Hepatic stellate cell (primary cell): ENCODE results near the gene CD177.
"Not testable (repeated sequence)": the region's sequence is repeated elsewhere in the genome, so short reads cannot be mapped to it uniquely, and the experiment has no call there.

ENCODE experiments used
- DNase-seq: peaks from one replicate; pipeline ENCODE4 v3.0.0; 2011; ENCODE audit warnings: low spot score

The CD177 gene

DNA sequence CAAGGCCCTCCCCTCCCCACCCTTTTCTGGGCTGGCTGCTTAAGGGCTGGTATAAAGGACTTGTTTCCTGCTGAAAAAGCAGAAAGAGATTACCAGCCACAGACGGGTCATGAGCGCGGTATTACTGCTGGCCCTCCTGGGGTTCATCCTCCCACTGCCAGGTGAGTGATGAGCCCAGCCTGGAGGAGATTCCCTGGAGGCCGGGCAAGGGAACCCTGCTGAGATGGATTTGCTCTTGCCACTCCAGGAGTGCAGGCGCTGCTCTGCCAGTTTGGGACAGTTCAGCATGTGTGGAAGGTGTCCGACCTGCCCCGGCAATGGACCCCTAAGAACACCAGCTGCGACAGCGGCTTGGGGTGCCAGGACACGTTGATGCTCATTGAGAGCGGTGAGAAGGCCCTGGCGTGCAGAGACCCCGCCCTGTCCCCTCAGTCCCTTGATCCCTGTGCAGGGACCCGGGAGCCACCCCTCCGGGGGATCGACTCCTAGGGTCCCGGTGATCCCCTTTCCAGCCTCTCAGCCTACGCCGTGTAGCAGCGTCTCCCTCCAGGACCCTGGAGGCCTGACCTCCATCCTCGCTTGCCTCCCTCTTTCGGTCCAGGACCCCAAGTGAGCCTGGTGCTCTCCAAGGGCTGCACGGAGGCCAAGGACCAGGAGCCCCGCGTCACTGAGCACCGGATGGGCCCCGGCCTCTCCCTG is at the start of gene CD177:
TSS of gene CD177 (plus strand) at position 81 of the 699 bp plus-strand sequence. CDS start at position 110, 29 bp downstream.
- DNase-seq: no peak

GRCh38 chr19:43305642-43306041 is 47.8 kb upstream of the CD177 start:
- DNase-seq: no peak

DNA sequence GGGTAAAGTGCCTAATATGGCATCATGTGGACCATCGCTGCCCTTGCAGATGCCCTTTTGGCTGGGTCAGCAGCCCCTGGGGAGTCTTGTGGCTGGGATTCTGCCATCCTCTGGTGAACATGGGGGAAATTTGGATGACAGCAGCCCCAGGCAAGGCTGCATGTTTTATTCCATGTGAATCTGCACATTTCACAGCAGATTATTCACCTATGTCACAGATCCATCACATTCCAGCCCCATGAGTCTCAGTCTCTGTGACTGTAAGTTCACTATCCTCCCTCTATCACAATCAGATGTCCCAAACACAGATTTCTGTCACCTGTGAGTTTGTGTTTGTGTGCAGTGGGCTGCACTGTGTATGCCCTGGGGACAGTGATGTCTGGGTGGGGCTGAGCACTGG is 47.4 kb upstream of the CD177 start:
- no peak for DNase-seq

DNA sequence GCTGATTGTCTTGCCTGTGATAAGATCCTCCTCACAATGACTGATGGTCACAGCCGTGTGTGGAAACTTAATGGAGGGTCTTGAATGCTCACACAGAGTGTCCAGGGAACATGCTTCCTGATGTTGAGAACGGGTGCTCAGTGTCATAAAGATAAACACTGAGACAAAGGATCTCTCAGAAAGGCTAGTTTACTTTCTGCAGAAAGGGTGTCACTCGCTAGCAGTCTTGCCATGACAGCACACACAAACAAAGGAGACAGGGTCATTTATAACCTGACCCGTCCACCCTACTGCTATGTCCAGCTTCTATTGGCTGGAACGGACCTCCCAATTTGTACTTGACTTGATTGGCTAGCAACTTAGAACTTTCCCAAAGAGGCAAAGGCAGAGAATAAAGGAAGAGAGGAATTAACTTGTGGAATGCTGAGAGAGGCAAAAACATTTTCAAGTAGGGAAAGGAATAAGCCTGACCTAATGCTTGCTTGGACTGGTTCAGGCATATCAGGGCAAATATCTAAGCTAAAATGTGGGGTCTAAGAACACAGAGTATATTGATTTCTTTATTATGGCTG is 45.2 kb upstream of the CD177 start:
- DNase-seq: no peak

GRCh38 chr19:43309466-43309865 is 44.0 kb upstream of the CD177 start:
- no peak for DNase-seq

- DNase-seq: no peak
These were observed 43.3 kb upstream of the CD177 start for GRCh38 chr19:43310221-43310620.

DNA sequence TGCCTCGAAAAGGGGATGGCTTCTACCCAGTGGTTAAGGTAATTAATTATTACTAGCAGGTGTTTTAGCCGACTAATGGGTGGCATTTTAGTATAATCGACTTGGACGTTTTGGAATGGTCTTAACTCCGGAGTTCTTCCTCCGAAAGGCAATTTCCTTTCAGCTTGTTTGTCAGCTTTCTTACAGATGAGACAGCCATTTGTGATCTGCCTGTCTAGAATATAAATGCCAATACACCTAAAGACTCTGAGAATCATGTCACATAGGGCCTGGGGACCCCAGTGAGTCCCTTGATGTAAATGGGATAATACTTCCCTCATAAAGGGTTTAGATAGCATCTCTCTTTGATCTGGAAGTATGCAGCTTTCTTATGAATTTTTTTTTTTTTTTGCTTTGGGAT is 42.2 kb upstream of the CD177 start:
- no peak for DNase-seq

- no peak for DNase-seq
These were observed 41.8 kb upstream of the CD177 start for GRCh38 chr19:43311706-43312105.

DNA sequence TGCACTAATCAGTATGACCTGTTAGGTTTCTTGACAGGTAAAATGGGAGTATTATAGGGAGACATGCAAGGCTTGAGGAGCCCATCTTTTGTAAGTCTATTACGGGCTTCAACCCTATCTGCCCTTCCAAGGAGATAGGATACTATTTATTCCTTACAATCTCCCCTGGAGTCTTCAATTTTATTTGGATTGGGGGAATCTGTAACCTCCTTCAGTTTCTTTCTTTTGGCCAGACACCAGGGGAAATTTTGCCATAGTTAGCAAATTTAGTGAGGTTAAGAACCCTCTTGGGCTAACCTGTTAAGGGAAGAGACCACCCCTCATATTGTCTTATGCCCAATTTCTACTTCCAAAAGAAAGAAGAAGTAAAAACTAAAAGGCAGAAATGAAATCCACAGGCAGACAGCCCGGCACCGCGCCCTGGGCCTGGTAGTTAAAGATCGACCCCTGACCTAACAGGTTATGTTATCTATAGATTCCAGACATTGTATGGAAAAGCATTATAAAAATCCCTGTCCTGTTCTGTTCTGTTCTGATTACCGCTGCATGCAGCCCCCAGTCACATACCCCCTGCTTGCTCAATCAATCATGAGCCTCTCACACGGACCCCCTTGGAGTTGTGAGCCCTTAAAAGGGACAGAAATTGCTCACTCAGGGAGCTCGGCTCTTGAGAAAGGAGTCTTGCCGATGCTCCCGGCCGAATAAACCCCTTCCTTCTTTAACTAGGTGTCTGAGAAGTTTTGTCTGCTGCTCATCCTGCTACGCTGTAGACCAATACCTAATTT is 39.6 kb upstream of the CD177 start:
- DNase-seq: no peak

DNA sequence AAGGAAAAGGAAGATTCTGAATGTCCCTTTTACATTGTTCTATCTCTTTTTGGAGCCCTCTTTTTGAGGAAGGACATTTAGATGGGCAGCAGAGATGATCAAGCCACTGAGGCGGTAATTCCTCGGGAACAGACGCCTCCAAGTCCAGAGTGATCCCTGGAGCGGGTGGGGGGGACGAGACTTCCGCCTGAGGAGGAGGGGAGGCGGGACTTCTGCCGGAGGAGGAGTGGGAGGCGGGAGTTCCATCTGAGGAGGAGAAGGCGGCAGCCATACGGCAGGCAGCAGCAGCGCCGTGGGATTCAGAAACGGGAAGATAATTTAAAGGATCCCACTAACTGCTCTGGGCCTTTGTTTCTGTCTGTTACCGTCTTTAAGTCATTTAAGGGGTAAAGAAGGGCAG is 37.6 kb upstream of the CD177 start:
- DNase-seq: no peak

GRCh38 chr19:43316591-43317319 is 36.7 kb upstream of the CD177 start:
- DNase-seq: no peak

GRCh38 chr19:43318203-43318602 is 35.3 kb upstream of the CD177 start:
- DNase-seq: no peak

- no peak for DNase-seq
These were observed 34.6 kb upstream of the CD177 start for GRCh38 chr19:43318796-43319314.

- no peak for DNase-seq
These were observed 32.9 kb upstream of the CD177 start for GRCh38 chr19:43320546-43320945.

- DNase-seq: not testable (repeated sequence)
These were observed 26.7 kb upstream of the CD177 start for GRCh38 chr19:43326761-43327160.

GRCh38 chr19:43328561-43328960 is 24.9 kb upstream of the CD177 start:
- not testable (repeated sequence) for DNase-seq

DNA sequence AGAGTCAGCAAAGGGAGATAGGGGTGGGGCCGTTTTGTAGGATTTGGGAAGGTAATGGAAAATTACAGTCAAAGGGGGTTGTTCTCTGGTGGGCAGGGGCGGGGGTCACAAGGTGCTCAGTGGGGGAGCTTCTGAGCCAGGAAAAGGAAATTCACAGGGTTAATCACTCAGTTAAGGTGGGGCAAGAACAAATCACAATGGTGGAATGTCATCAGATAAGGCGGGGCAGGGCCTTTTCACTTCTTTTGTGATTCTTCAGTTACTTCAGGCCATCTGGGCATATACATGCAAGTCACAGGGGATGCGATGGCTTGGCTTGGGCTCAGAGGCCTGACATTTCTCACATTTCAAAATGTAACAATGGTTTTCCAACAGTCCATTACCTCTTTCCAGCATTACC is 24.4 kb upstream of the CD177 start:
- not testable (repeated sequence) for DNase-seq

DNA sequence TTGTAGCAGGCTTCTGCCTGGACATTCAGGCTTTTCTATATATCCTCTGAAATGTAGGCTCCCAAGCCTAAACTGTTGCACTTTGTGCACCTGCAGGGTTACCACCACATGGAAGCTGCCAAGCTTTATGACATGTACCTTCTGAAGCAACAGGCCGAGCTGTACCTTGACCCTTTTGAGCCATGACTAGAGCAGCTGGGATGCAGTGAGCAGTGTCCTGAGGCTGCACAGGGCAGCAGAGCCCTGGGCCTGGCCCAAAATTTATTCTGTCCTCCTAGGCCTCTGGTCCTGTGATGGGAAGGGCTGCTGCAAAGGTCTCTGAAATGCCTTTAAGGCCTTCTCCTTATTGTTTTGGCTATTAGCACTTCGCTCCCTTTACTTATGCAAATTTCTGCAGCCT is 23.5 kb upstream of the CD177 start:
- no peak for DNase-seq

GRCh38 chr19:43330726-43331434 is 22.6 kb upstream of the CD177 start:
- no peak for DNase-seq

DNA sequence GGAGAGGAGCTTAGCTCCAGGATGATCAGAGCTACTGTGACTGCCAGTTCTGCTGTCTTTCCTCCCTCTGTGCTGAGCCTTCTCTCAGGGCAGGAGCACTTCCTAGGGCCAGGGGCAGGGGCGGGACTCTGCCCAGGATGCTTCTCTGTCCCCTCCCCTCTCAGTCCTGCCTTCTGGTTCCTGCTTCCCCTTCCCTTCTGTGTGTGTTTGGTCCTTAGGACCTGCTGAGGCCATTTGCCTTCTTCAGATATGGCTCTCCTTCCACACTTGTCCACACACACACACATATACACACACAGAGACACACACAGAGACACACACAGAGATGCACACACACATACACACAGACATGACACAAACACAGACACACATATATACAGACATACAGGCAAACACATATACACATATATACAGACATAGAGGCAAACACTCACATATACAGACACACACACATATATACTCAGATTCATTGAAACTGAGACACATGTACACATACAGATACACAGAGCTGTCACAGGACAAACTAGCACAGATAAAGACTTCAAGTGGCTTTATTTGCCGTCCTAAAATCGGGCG is 22.0 kb upstream of the CD177 start:
- DNase-seq: no peak
